Measurements from ENCODE around the gene SMAD2. TPM values are rescaled to one million over a fixed set of nuclear protein-coding genes. Genes with fewer than 3 reads are reported as not detected.

The SMAD2 gene
- total RNA-seq (2021) (90.9 and 97.0 TPM in 2 replicates), Bru-seq, nascent RNA (percentile 89 among the genes with signal in this experiment), BruChase-seq, experiment 1, labeled RNA remaining after a 2-hour chase (percentile 87 among the genes with signal in this experiment), BruChase-seq, experiment 2, labeled RNA remaining after a 6-hour chase (percentile 82 among the genes with signal in this experiment)
- long read RNA-seq, full-length matches to known transcripts = 34 of 69 reads
- long read RNA-seq, partial matches to known transcripts = 8 of 69 reads
- long read RNA-seq, other reads (novel, unspliced or antisense) = 27 of 69 reads

GRCh38 chr18:47930199-47930930 is at the start of gene SMAD2:
TSS of gene SMAD2 (minus strand) at chr18:47930659. CDS start at chr18:47896756, 33,903 bp downstream.
- no peaks in the 10 kb centered on the region for H3K27me3 ChIP-seq (ENCODE audit: insufficient read depth, low read depth)
- peak within 1 kb of the TSS; percentile 77 for H2AFZ ChIP-seq
- POLR2A ChIA-PET (ENCODE audit: unreplicated experiment) = interaction anchor here (0.5 kb wide), 1 partner anchor 151 kb away, joined by 3 read pairs; no protein-coding TSS in a partner anchor
- H3K9me3 ChIP-seq (ENCODE audit: insufficient read depth, low read depth) = no peaks in the 10 kb centered on the region
- CTCF ChIA-PET = no interaction called here
- H4K20me1 ChIP-seq (ENCODE audit: insufficient read depth) = peaks cover 6% of the 10 kb centered on the region
- peak within 1 kb of the TSS; percentile 96 for H3K4me2 ChIP-seq
- peaks cover 47% of the 10 kb centered on the region for H3K79me2 ChIP-seq (ENCODE audit: low read depth)
- TF ChIP-seq EZH2 (IDR thresholded peaks at IDR 0.05; ENCODE audit: low read depth) (no peak), CTCF (conservative IDR thresholded peaks at IDR 0.05) (no peak)
- H3K9me2 ChIP-seq (ENCODE audit: insufficient read depth) = no peaks in the 10 kb centered on the region
- peaks cover 24% of the 10 kb centered on the region for H3K4me1 ChIP-seq (replicated peaks; ENCODE audit: insufficient read depth)
- H3K27ac ChIP-seq = peak within 1 kb of the TSS; percentile 92
- H3K36me3 ChIP-seq (ENCODE audit: low read depth) = no peaks in the 10 kb centered on the region
- BruUV-seq (replicated peaks) = no TSS peak
- peak within 1 kb of the TSS; percentile 87 for H3K4me3 ChIP-seq
- H3F3A ChIP-seq (ENCODE audit: insufficient read depth, low read depth) = peaks cover 15% of the 10 kb centered on the region
- DNase-seq = peak; percentile 70 to 77
- intact Hi-C loops (cut with micrococcal nuclease; ENCODE audit: unreplicated experiment) = loop anchor here (2.0 to 5.0 kb wide), 3 partner anchors 72 to 522 kb away; no protein-coding TSS in a partner anchor

GRCh38 chr18:47979611-47980200 is 49.2 kb upstream of the SMAD2 start:
- BruUV-seq (replicated peaks) = no TSS peak
- Histone ChIP-seq H3K4me3 (no peak overlapping the region), H4K20me1 (ENCODE audit: insufficient read depth) (no peaks in the 10 kb centered on the region), H3K4me2 (peak overlapping the region; percentile 27; the same call in 1 of the 2 replicates), H3K9me2 (ENCODE audit: insufficient read depth) (no peaks in the 10 kb centered on the region), H3F3A (ENCODE audit: insufficient read depth, low read depth) (no peaks in the 10 kb centered on the region), H2AFZ (0 out of 2 replicates have a peak overlapping the region, but pooled peaks have one; percentile 54), H3K36me3 (ENCODE audit: low read depth) (no peaks in the 10 kb centered on the region), H3K27ac (no peak overlapping the region), H3K79me2 (ENCODE audit: low read depth) (no peaks in the 10 kb centered on the region), H3K27me3 (ENCODE audit: insufficient read depth, low read depth) (no peaks in the 10 kb centered on the region), H3K9me3 (ENCODE audit: insufficient read depth, low read depth) (no peaks in the 10 kb centered on the region), H3K4me1 (replicated peaks; ENCODE audit: insufficient read depth) (peaks cover 6% of the 10 kb centered on the region; the same call in 1 of the 2 replicates)
- ChIA-PET CTCF (no interaction called here), POLR2A (ENCODE audit: unreplicated experiment) (no interaction called here)
- TF ChIP-seq EZH2 (IDR thresholded peaks at IDR 0.05; ENCODE audit: low read depth) = no peak
- no peak for TF ChIP-seq CTCF (conservative IDR thresholded peaks at IDR 0.05)
- intact Hi-C loops (cut with micrococcal nuclease; ENCODE audit: unreplicated experiment) = no loop called here
- DNase-seq = peak; percentile 2 to 50

DNA sequence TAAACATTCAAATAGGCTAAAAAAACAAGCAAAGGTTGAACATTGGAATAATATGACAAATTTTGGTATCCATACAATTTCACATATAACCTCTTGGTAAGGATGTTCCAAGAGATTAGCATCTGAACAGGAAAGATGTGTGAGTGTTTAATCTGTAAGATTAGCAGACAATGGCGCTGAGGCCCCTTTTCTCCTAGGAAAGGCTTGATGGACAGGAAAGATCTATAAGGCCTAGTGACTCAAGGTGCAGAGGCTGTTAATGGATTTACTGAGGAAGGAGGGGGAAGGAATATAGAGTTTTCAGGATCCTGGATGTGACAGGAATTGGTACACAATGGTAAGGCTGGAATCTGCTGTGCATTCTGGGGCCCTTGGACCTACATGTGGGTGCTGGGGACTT is 48.1 kb upstream of the SMAD2 start:
- no peak overlapping the region for H2AFZ ChIP-seq
- no peaks in the 10 kb centered on the region for H3K79me2 ChIP-seq (ENCODE audit: low read depth)
- CTCF ChIA-PET = no interaction called here

More for the DNA sequence above, 48.1 kb upstream of the SMAD2 start:
- no TSS peak for BruUV-seq (replicated peaks)
- H3K27me3 ChIP-seq (ENCODE audit: insufficient read depth, low read depth) = no peaks in the 10 kb centered on the region
- DNase-seq = no peak
- intact Hi-C loops (cut with micrococcal nuclease; ENCODE audit: unreplicated experiment) = no loop called here
- no peak overlapping the region for H3K27ac ChIP-seq
- H3F3A ChIP-seq (ENCODE audit: insufficient read depth, low read depth) = no peaks in the 10 kb centered on the region
- H3K9me2 ChIP-seq (ENCODE audit: insufficient read depth) = no peaks in the 10 kb centered on the region
- TF ChIP-seq EZH2 (IDR thresholded peaks at IDR 0.05; ENCODE audit: low read depth) (no peak), CTCF (conservative IDR thresholded peaks at IDR 0.05) (no peak)
- POLR2A ChIA-PET (ENCODE audit: unreplicated experiment) = no interaction called here
- H3K36me3 ChIP-seq (ENCODE audit: low read depth) = no peaks in the 10 kb centered on the region
- H3K4me3 ChIP-seq = no peak overlapping the region
- no peaks in the 10 kb centered on the region for H3K9me3 ChIP-seq (ENCODE audit: insufficient read depth, low read depth)
- no peak overlapping the region for H3K4me2 ChIP-seq
- no peaks in the 10 kb centered on the region for H4K20me1 ChIP-seq (ENCODE audit: insufficient read depth)
- H3K4me1 ChIP-seq (replicated peaks; ENCODE audit: insufficient read depth) = peaks cover 6% of the 10 kb centered on the region; the same call in 1 of the 2 replicates
